ENCODE results near the gene IPCEF1. TPM values are rescaled to one million over a fixed set of nuclear protein-coding genes. Genes with fewer than 3 reads are reported as not detected.

The IPCEF1 gene
- total RNA-seq, 2 donors from 2014 or later, result 0.90 to 1.2 TPM

DNA sequence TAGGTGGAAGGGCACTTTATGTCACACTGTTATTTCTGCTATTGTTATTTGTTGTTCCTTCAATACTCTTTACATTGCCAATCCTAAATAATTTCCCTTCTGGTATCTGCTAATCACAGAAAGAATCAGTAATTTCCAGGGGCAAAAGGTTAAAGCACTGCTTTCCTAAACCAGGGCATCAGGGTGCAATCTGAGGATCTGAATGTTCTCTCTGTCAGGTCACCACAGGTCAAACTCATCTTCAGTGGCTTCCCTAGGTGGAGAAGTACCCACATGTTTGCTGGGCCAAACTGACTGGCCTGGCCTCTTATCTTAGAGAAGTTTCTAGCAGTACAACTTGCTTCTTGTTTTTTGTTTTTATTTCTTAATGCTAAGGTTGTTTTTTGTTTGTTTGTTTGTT, 198.9 kb downstream of the IPCEF1 start:
- Histone ChIP-seq H3K27me3 (no peaks in the 10 kb centered on the region), H3K36me3 (no peaks in the 10 kb centered on the region), H3K9me3 (no peaks in the 10 kb centered on the region), H3K4me1 (peaks cover 4% of the 10 kb centered on the region), H3K27ac (peak overlapping the region; percentile 22), H3K4me3 (no peak overlapping the region), H3K9ac (ENCODE audit: low read depth in 2 of 2, low read length in 2 of 2) (peak overlapping the region in 1 of 2 donors; percentile 14)
- TF ChIP-seq, protein P1, sequence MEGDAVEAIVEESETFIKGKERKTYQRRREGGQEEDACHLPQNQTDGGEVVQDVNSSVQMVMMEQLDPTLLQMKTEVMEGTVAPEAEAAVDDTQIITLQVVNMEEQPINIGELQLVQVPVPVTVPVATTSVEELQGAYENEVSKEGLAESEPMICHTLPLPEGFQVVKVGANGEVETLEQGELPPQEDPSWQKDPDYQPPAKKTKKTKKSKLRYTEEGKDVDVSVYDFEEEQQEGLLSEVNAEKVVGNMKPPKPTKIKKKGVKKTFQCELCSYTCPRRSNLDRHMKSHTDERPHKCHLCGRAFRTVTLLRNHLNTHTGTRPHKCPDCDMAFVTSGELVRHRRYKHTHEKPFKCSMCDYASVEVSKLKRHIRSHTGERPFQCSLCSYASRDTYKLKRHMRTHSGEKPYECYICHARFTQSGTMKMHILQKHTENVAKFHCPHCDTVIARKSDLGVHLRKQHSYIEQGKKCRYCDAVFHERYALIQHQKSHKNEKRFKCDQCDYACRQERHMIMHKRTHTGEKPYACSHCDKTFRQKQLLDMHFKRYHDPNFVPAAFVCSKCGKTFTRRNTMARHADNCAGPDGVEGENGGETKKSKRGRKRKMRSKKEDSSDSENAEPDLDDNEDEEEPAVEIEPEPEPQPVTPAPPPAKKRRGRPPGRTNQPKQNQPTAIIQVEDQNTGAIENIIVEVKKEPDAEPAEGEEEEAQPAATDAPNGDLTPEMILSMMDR (IDR thresholded peaks at IDR 0.05), result no peak
- DNase-seq, result no peak
- intact Hi-C loops (cut with DNase I), result loop anchor here (10.0 kb wide), 1 partner anchor 207 kb away; no protein-coding TSS in a partner anchor

DNA sequence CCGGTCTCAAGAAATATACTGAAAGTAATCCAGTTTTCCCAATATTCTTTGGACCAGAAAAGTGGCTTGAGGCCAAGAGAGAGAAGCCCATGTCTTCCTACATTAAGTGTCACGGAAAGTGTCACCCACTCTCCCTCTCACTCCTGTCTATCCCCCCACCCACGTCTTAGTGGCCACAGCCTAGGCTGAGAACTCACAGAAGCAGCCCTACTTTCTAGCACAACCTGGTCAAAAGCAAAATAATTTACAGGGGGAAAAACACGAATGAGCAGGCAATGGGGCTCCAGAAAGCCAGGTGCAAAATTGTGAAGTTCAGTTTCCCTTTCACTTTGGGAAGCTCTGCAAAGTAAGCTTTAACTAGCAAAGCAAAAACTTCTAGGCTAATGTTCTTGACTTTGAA, 199.5 kb downstream of the IPCEF1 start:
- H3K4me1 ChIP-seq, result peaks cover 4% of the 10 kb centered on the region
- no peak overlapping the region for H3K9ac ChIP-seq (ENCODE audit: low read depth in 2 of 2, low read length in 2 of 2)
- H3K27me3 ChIP-seq, result no peaks in the 10 kb centered on the region
- no peaks in the 10 kb centered on the region for H3K9me3 ChIP-seq
- H3K36me3 ChIP-seq, result no peaks in the 10 kb centered on the region
- H3K4me3 ChIP-seq, result no peak overlapping the region
- TF ChIP-seq, protein P1 (IDR thresholded peaks at IDR 0.05), result no peak
- DNase-seq, result no peak
- intact Hi-C loops (cut with DNase I), result loop anchor here (10.0 kb wide), 1 partner anchor 208 kb away; no protein-coding TSS in a partner anchor
- H3K27ac ChIP-seq, result peak overlapping the region; percentile 22

DNA sequence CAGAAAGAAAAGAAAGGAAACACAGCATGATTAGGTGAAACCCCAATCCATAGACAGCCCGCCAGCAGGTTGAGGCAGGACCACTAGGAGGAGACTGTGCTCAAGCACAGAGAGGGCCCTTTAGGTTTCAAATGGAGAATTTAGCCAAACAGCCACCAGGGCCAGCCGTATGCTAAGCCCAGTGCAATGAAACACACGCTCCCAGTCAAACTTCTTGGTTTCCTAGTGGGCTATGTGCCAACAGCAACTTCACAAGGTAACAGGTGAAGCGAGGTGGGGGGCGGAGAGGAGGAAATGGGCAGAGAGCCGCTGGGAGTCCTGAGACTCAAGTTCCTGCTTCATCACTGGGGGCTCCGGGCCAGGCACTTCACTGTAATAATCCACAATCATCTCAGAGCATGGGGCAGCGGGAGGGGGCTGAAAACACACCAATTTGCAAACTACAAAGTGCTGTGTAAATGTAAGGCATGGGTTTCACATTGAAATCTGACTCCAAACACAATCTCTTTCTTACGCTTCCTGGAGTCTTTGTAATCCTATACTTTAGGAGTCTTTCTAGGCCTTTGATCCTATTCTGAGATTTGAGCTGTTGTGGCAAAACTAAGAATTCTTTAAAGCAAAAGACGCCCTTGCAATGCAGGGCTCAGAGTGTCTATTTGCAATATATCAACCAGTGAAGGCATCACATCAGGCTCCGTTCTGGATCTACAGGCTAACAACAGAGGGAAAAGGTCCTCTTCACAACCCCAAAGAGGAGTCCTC, 200.3 kb downstream of the IPCEF1 start:
- Histone ChIP-seq H3K9ac (ENCODE audit: low read depth in 2 of 2, low read length in 2 of 2) (no peak overlapping the region), H3K36me3 (no peaks in the 10 kb centered on the region), H3K27ac (no peak overlapping the region), H3K9me3 (no peaks in the 10 kb centered on the region), H3K4me3 (no peak overlapping the region), H3K4me1 (peaks cover 4% of the 10 kb centered on the region), H3K27me3 (no peaks in the 10 kb centered on the region)
- intact Hi-C loops (cut with DNase I), result loop anchor here (10.0 kb wide), 1 partner anchor 208 kb away; no protein-coding TSS in a partner anchor
- peak; percentile 32 for DNase-seq
- TF ChIP-seq, protein P1 (IDR thresholded peaks at IDR 0.05), result peak; percentile 30

DNA sequence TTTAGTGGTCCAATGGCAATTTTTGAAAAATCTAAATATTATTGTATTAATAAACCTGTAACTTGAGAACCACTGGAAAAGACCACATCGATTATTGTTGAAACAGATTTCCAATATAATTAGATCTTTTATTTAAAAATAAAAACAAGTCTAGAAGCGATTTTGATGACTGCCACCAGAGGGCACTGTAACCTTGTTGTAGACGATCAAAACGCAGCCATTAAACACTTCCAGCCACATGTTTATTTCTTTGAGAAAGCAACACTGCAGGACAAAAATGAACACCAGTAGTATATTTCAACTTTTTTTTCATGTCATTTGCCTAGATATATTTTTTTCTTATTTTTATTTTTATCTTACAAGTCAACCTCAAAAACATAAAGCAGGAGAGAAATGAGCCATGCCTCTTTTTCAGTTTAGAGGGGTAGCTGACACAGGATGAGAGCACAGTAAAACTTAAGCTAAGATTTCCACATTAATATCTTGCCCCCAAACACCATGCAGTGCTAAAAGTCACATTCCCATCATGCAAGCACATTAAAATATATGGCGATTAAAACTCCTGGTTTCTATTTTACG, 202.1 kb downstream of the IPCEF1 start:
- Histone ChIP-seq H3K4me1 (peaks cover 4% of the 10 kb centered on the region), H3K36me3 (no peaks in the 10 kb centered on the region), H3K27ac (no peak overlapping the region), H3K27me3 (no peaks in the 10 kb centered on the region), H3K4me3 (no peak overlapping the region), H3K9me3 (no peaks in the 10 kb centered on the region), H3K9ac (ENCODE audit: low read depth in 2 of 2, low read length in 2 of 2) (no peak overlapping the region)
- DNase-seq, result peak; percentile 61
- intact Hi-C loops (cut with DNase I), result loop anchor here (5.0 to 10.0 kb wide), 2 partner anchors 210 to 253 kb away; no protein-coding TSS in a partner anchor
- TF ChIP-seq, protein P1 (IDR thresholded peaks at IDR 0.05), result peak; percentile 76

DNA sequence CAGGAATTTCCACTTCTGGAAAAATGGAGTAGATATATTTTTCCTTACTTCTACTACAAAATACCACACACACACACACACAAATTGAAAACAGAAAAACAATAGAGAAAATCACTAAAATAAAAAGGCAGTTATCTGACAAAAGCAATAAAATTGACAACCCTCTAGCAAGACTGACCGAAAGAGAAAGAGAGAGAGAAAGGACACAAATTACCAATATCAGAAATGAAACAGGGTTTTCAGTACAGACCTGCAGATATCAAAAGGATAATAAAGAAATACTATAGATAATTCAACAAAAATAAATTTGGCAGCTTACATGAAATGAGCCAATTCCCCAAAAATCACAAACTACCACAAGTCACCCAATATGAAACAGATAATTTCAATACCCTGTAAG, 212.8 kb downstream of the IPCEF1 start:
- Histone ChIP-seq H3K9ac (ENCODE audit: low read depth in 2 of 2, low read length in 2 of 2) (no peak overlapping the region), H3K36me3 (no peaks in the 10 kb centered on the region), H3K4me1 (no peaks in the 10 kb centered on the region), H3K27me3 (no peaks in the 10 kb centered on the region), H3K9me3 (no peaks in the 10 kb centered on the region), H3K27ac (no peak overlapping the region), H3K4me3 (no peak overlapping the region)
- intact Hi-C loops (cut with DNase I), result no loop called here
- TF ChIP-seq, protein P1 (IDR thresholded peaks at IDR 0.05), result no peak
- DNase-seq, result no peak

Measured in colonic mucosa (tissue), 4 donors.